Trophoblast cell (in vitro differentiated cells and primary cell): ENCODE measurements around the gene SLC27A1.

Source experiments
- DNase-seq, 2 donors: peaks; one replicate each; pipeline ENCODE4 v3.0.0-alpha.2; 2016
- H2AFZ ChIP-seq: 2 replicates; pipeline ENCODE4 v1.6.1; 2013; ENCODE audit warnings: low read length, moderate library complexity, mild to moderate bottlenecking; ENCODE audit not compliant: insufficient read depth, poor library complexity
- H2AK5ac ChIP-seq: 2 replicates; pipeline ENCODE4 v1.6.1; 2013; ENCODE audit warnings: mild to moderate bottlenecking, low read length
- H2BK120ac ChIP-seq: 2 replicates; pipeline ENCODE4 v1.6.1; 2013; ENCODE audit warnings: low read length, mild to moderate bottlenecking, moderate library complexity; ENCODE audit not compliant: insufficient read depth, poor library complexity
- H2BK12ac ChIP-seq: 2 replicates; pipeline ENCODE4 v1.6.1; 2013; ENCODE audit warnings: mild to moderate bottlenecking, low read length, moderate library complexity
- H2BK5ac ChIP-seq: 2 replicates; pipeline ENCODE4 v1.6.1; 2013; ENCODE audit warnings: low read length, low read depth, moderate library complexity, mild to moderate bottlenecking; ENCODE audit not compliant: poor library complexity
- H3K14ac ChIP-seq: 2 replicates; pipeline ENCODE4 v1.6.1; 2013; ENCODE audit warnings: mild to moderate bottlenecking, low read length
- H3K18ac ChIP-seq: 2 replicates; pipeline ENCODE4 v1.6.1; 2013; ENCODE audit warnings: mild to moderate bottlenecking, low read length
- H3K23ac ChIP-seq: 2 replicates; pipeline ENCODE4 v1.6.1; 2013; ENCODE audit warnings: low read length
- H3K27ac ChIP-seq: 2 replicates; pipeline ENCODE4 v1.5.1; 2013; ENCODE audit warnings: low read depth, mild to moderate bottlenecking, inconsistent platforms, low read length, moderate library complexity
- H3K27me3 ChIP-seq: 2 replicates; pipeline ENCODE4 v1.6.1; 2013; ENCODE audit warnings: inconsistent platforms, mild to moderate bottlenecking, low read length, moderate library complexity; ENCODE audit not compliant: insufficient read depth
- H3K36me3 ChIP-seq, 2 experiments: 1 replicate in 1 of 2; 2 replicates in 1 of 2; pipeline ENCODE4 v1.6.1; 2013; ENCODE audit warnings: low read length in 2 of 2, mild to moderate bottlenecking in 2 of 2, moderate library complexity in 1 of 2; ENCODE audit not compliant: insufficient read depth in 2 of 2, control insufficient read depth in 1 of 2
- H3K4ac ChIP-seq: 2 replicates; pipeline ENCODE4 v1.6.1; 2013; ENCODE audit warnings: low read depth, mild to moderate bottlenecking, low read length, moderate library complexity
- H3K4me1 ChIP-seq, 2 experiments: 1 replicate in 1 of 2; 2 replicates in 1 of 2; pipeline ENCODE4 v1.6.1; 2013; ENCODE audit warnings: low read length in 2 of 2, mild to moderate bottlenecking in 2 of 2, moderate library complexity in 1 of 2; ENCODE audit not compliant: insufficient read depth in 2 of 2, control insufficient read depth in 1 of 2
- H3K4me2 ChIP-seq: 2 replicates; pipeline ENCODE4 v1.6.1; 2013; ENCODE audit warnings: inconsistent platforms, mild to moderate bottlenecking, low read length, moderate library complexity
- H3K4me3 ChIP-seq: 2 replicates; pipeline ENCODE4 v1.5.1; 2013; ENCODE audit warnings: mild to moderate bottlenecking, low read depth, low read length, inconsistent platforms
- H3K79me1 ChIP-seq: one replicate; pipeline ENCODE4 v1.6.1; 2013; ENCODE audit warnings: low read length
- H3K79me2 ChIP-seq: 2 replicates; pipeline ENCODE4 v1.6.1; 2013; ENCODE audit warnings: low read length, mild to moderate bottlenecking; ENCODE audit not compliant: control insufficient read depth, insufficient read depth, poor library complexity
- H3K9ac ChIP-seq: 2 replicates; pipeline ENCODE4 v1.6.1; 2013; ENCODE audit warnings: mild to moderate bottlenecking, low read length
- H3K9me3 ChIP-seq: 2 replicates; pipeline ENCODE4 v1.6.1; 2013; ENCODE audit warnings: low read depth, mild to moderate bottlenecking, control low read depth, inconsistent platforms, low read length; ENCODE audit not compliant: insufficient read depth
- H4K12ac ChIP-seq: 2 replicates; pipeline ENCODE4 v1.6.1; 2013; ENCODE audit warnings: low read depth, mild to moderate bottlenecking, low read length, moderate library complexity
- H4K8ac ChIP-seq: 2 replicates; pipeline ENCODE4 v1.6.1; 2013; ENCODE audit warnings: low read depth, mild to moderate bottlenecking, low read length, moderate library complexity
- H4K91ac ChIP-seq: one replicate; pipeline ENCODE4 v1.6.1; 2013; ENCODE audit warnings: low read depth, mild to moderate bottlenecking, low read length, moderate library complexity
- WGBS: extraction: QIAGEN DNeasy Blood & Tissue Kit; methylation state at CpG from one replicate; pipeline ENCODE4 v1.1.7; 2013; ENCODE audit warnings: missing lambda C conversion rate; ENCODE audit not compliant: insufficient read length, insufficient coverage; ENCODE audit errors: extremely low coverage; 5-methylcytosine and 5-hydroxymethylcytosine counted together

SLC27A1 gene

GRCh38 chr19:17530586-17530985, 60.3 kb downstream of the SLC27A1 start:
- no CpG with 5 or more reads among the region's 8 CpGs for WGBS

GRCh38 chr19:17532116-17532515, 61.8 kb downstream of the SLC27A1 start:
- no peak overlapping the region for H4K91ac ChIP-seq
- no peak overlapping the region for H4K8ac ChIP-seq
- no peak overlapping the region for H3K4me3 ChIP-seq
- H3K27ac ChIP-seq, result no peak overlapping the region
- H4K12ac ChIP-seq, result no peak overlapping the region
- no peak for DNase-seq
- peaks cover 1% of the 10 kb centered on the region for H3K9me3 ChIP-seq
- H3K18ac ChIP-seq, result no peak overlapping the region
- H3K79me2 ChIP-seq, result no peaks in the 10 kb centered on the region
- no CpG with 5 or more reads among the region's 16 CpGs for WGBS
- H2AFZ ChIP-seq, result no peak overlapping the region
- H2BK120ac ChIP-seq, result no peak overlapping the region
- H3K79me1 ChIP-seq, result no peaks in the 10 kb centered on the region
- no peak overlapping the region for H3K14ac ChIP-seq
- H3K4me2 ChIP-seq, result no peak overlapping the region
- H3K36me3 ChIP-seq, result no peaks in the 10 kb centered on the region
- no peak overlapping the region for H2BK12ac ChIP-seq
- H3K4me1 ChIP-seq, result no peaks in the 10 kb centered on the region
- H3K27me3 ChIP-seq, result no peaks in the 10 kb centered on the region
- no peak overlapping the region for H3K9ac ChIP-seq
- no peak overlapping the region for H2BK5ac ChIP-seq
- H3K23ac ChIP-seq, result no peak overlapping the region
- H3K4ac ChIP-seq, result no peak overlapping the region
- no peak overlapping the region for H2AK5ac ChIP-seq

More at GRCh38 chr19:17530586-17530985, 60.3 kb downstream of the SLC27A1 start:
- H3K27ac ChIP-seq, result no peak overlapping the region
- peaks cover 3% of the 10 kb centered on the region for H3K9me3 ChIP-seq
- no peaks in the 10 kb centered on the region for H3K79me2 ChIP-seq
- H3K4me2 ChIP-seq, result no peak overlapping the region
- H2BK5ac ChIP-seq, result no peak overlapping the region
- no peak overlapping the region for H4K12ac ChIP-seq
- H3K4me1 ChIP-seq, result no peaks in the 10 kb centered on the region
- DNase-seq, result no peak
- H3K14ac ChIP-seq, result no peak overlapping the region
- H3K4me3 ChIP-seq, result no peak overlapping the region
- no peak overlapping the region for H3K18ac ChIP-seq
- no peak overlapping the region for H3K9ac ChIP-seq
- no peaks in the 10 kb centered on the region for H3K27me3 ChIP-seq
- no peaks in the 10 kb centered on the region for H3K36me3 ChIP-seq
- no peak overlapping the region for H4K91ac ChIP-seq
- no peak overlapping the region for H2BK12ac ChIP-seq
- H2BK120ac ChIP-seq, result no peak overlapping the region
- H2AFZ ChIP-seq, result no peak overlapping the region
- H3K4ac ChIP-seq, result no peak overlapping the region
- H2AK5ac ChIP-seq, result no peak overlapping the region
- no peaks in the 10 kb centered on the region for H3K79me1 ChIP-seq
- no peak overlapping the region for H3K23ac ChIP-seq
- H4K8ac ChIP-seq, result no peak overlapping the region

GRCh38 chr19:17532557-17532956, 62.2 kb downstream of the SLC27A1 start:
- H2AFZ ChIP-seq, result no peak overlapping the region
- no peaks in the 10 kb centered on the region for H3K36me3 ChIP-seq
- DNase-seq, result no peak
- no peak overlapping the region for H3K27ac ChIP-seq
- no peaks in the 10 kb centered on the region for H3K79me2 ChIP-seq
- no peak overlapping the region for H2AK5ac ChIP-seq
- H3K4ac ChIP-seq, result no peak overlapping the region
- no peak overlapping the region for H3K14ac ChIP-seq
- no peaks in the 10 kb centered on the region for H3K4me1 ChIP-seq
- H3K9me3 ChIP-seq, result peaks cover 4% of the 10 kb centered on the region
- no peak overlapping the region for H2BK12ac ChIP-seq
- H4K12ac ChIP-seq, result no peak overlapping the region
- no peak overlapping the region for H3K9ac ChIP-seq
- no peaks in the 10 kb centered on the region for H3K79me1 ChIP-seq
- H3K4me3 ChIP-seq, result no peak overlapping the region
- H4K91ac ChIP-seq, result no peak overlapping the region
- no peaks in the 10 kb centered on the region for H3K27me3 ChIP-seq
- H2BK120ac ChIP-seq, result no peak overlapping the region
- no peak overlapping the region for H3K23ac ChIP-seq
- WGBS, result no CpG with 5 or more reads among the region's 7 CpGs
- no peak overlapping the region for H4K8ac ChIP-seq
- H3K18ac ChIP-seq, result no peak overlapping the region
- no peak overlapping the region for H3K4me2 ChIP-seq
- no peak overlapping the region for H2BK5ac ChIP-seq

GRCh38 chr19:17534767-17535166, 64.4 kb downstream of the SLC27A1 start:
- H3K36me3 ChIP-seq, result no peaks in the 10 kb centered on the region

More at GRCh38 chr19:17534767-17535166, 64.4 kb downstream of the SLC27A1 start:
- no peak for DNase-seq
- no peaks in the 10 kb centered on the region for H3K79me1 ChIP-seq
- H3K4me2 ChIP-seq, result no peak overlapping the region
- no peak overlapping the region for H4K8ac ChIP-seq
- no peak overlapping the region for H4K91ac ChIP-seq
- no peak overlapping the region for H2BK5ac ChIP-seq
- no peak overlapping the region for H2AFZ ChIP-seq
- no peak overlapping the region for H3K9ac ChIP-seq
- peaks cover 6% of the 10 kb centered on the region for H3K27me3 ChIP-seq
- H3K9me3 ChIP-seq, result peaks cover 6% of the 10 kb centered on the region
- no peak overlapping the region for H3K14ac ChIP-seq
- no peak overlapping the region for H4K12ac ChIP-seq
- no peak overlapping the region for H2BK12ac ChIP-seq
- H3K23ac ChIP-seq, result no peak overlapping the region
- H3K79me2 ChIP-seq, result no peaks in the 10 kb centered on the region
- H3K27ac ChIP-seq, result no peak overlapping the region
- H2AK5ac ChIP-seq, result no peak overlapping the region
- H3K18ac ChIP-seq, result no peak overlapping the region
- no peak overlapping the region for H3K4ac ChIP-seq
- no peak overlapping the region for H3K4me3 ChIP-seq
- no peak overlapping the region for H2BK120ac ChIP-seq
- H3K4me1 ChIP-seq, result peaks cover 7 to 8% of the 10 kb centered on the region in 2 experiments
